HepG2 (cell line): ENCODE results near the gene SAMD14.

Experiments
- MAFK ChIP-seq, 2 experiments: IDR thresholded peaks in 1 of 2; conservative IDR thresholded peaks in 1 of 2; 2 replicates each; pipeline ENCODE4 v1.6.1; 2011; ENCODE audit warnings: improper control_type of control experiment in 2 of 2, low read length in 2 of 2
- MZF1 ChIP-seq: sonication (generic); formaldehyde crosslinking; IDR thresholded peaks from 2 replicates; pipeline ENCODE4 v1.8.1; 2023; ENCODE audit warnings: mild to moderate bottlenecking, missing genetic modification reagents, borderline replicate concordance
- ZNF441 ChIP-seq: sonication (generic); formaldehyde crosslinking; IDR thresholded peaks from 2 replicates; pipeline ENCODE4 v1.7.0; 2021; ENCODE audit warnings: missing genetic modification reagents, borderline replicate concordance
- ZNF589 ChIP-seq: sonication (generic); formaldehyde crosslinking; conservative IDR thresholded peaks from 2 replicates; pipeline ENCODE4 v1.8.0; 2022; ENCODE audit warnings: mild to moderate bottlenecking, moderate library complexity, missing genetic modification reagents

DNA sequence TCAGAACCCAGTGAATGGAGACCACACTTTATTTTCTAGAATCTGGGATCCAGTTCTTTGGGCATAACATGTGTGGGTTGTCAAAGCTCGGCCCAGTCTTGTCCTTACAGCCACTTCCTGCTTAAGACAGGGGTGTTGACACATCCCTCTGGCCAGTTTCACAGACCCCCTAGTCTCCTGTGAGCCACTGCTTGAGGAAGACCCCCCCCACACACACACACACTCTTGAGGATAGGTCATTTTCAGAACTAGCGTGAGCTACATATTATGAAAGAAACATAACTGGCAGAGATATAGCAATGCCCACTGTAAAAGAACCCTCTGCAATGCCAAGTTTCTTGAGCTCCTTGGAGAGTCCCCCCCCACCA, 38.1 kb downstream of the SAMD14 start:
- TF ChIP-seq MAFK (conservative IDR thresholded peaks at IDR 0.05 in 1 of 2, IDR thresholded peaks at IDR 0.05 in 1 of 2; ENCODE audit: low read length in 2 of 2): no peak
- no peak for TF ChIP-seq ZNF589 (CRISPR knock-in tag)
- TF ChIP-seq MZF1 (CRISPR knock-in tag): no peak
- no peak for TF ChIP-seq ZNF441 (CRISPR knock-in tag)
